HG03039 (cell line): ENCODE data around the gene PLCL2.
A peak's percentile ranks its signal among the peaks of the same experiment; 100 is the strongest.

Experiments used
- ATAC-seq: cut with Tn5 transposase; IDR thresholded peaks from one replicate; pipeline ENCODE4 v1.9.1; 2021; ENCODE audit warnings: mild to moderate bottlenecking, moderate library complexity; ENCODE audit not compliant: unreplicated experiment

Gene PLCL2

GRCh38 chr3:16912400-16913263, 27.9 kb downstream of the PLCL2 start:
- peak; percentile 89 for ATAC-seq

- peak; percentile 9 for ATAC-seq
These were observed 28.5 kb downstream of the PLCL2 start for GRCh38 chr3:16913264-16913580.

DNA sequence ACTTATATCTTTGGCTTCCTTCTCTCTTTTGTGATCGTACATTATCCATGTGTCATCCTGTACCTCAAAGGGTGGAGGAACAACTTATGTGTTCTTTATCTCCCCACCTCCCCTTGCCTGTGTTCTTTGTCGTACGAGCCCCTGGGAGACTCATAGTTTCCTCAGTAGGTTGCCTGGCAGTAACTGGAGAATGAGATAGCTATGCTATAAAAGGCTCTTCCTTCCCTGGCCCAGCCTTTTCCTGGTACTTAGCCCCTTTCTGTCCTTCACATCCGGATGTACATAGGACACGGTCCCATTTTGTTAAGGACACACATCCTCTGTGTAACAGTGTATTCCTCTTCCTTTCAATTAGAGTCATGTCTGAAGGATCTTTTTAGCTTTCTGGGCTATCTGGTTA, 32.1 kb downstream of the PLCL2 start:
- ATAC-seq: no peak

GRCh38 chr3:16917256-16917935, 32.6 kb downstream of the PLCL2 start:
- ATAC-seq: no peak

DNA sequence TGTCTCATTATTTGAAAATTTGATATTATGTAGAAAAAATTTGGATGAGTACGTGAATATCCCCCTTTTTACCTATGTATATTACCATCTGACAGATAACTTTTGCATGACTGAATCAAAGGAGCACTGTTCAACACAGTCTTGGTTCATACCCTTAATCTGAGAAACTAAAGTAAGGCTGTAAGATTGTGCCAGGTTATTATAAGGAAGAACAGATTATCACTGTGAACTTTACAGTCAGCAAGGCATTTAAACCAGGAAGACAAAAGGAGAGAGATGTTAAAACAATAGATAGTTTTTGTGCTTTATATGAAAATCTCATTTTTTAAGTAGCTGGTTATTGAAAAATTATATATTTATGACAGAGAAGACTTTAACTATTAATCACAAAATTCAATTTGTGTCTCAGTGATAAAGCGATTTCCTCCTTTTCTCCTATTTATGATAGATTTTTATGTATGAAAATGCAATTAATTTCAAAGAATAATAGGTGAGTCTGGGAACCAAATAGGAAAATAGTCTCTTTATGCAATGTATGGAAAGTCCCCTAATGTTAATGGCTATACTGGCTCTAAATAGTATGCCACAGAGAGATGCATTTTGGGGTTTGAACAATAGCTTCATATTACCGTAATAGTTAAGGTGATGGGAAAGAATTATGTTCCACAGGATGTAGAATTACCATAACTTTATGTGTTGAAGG, 33.4 kb downstream of the PLCL2 start:
- no peak for ATAC-seq

- ATAC-seq: no peak
These were observed 33.9 kb downstream of the PLCL2 start for GRCh38 chr3:16918683-16919025.

DNA sequence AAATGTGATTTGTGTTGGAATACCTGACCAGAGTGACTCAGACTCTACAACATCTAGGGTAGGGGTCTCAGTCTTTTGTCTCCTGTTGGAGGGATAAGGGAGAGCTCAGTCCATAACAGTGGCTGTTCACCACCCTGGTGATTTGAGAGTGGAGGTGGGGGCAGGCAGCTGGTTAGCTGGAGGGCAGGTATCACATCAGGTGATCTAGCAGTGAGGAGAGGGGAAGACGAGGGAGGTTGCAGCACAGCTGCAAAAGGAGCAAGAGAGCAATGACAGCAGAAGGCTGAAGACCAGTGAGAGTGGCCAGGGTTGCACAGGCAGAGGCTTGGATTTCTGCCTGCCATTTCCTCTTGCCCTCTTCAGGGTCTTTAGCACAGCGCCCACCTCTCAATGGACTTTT, 38.4 kb downstream of the PLCL2 start:
- ATAC-seq: no peak

- no peak for ATAC-seq
These were observed 42.7 kb downstream of the PLCL2 start for GRCh38 chr3:16927485-16927884.

- ATAC-seq: peak; percentile 47
These were observed 43.8 kb downstream of the PLCL2 start for GRCh38 chr3:16928386-16929132.

DNA sequence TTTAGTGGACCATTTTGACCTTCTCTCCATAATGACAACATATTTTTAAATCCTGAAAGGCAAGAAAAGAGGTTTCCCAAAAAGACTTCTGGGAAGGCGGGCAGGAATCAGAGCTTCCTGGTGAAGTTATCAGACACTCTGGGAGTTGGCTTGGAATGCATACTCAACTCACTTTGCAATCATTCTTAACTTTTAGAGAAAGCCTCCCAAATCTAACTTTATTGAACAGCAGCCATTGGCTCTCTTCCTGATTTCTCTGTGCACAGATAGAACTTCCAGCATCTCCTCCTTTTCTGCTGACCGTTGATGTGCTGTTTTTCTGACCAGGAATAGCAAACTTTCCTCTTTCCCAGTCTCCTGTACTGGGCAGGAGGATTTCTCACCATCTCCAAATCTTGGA, 44.6 kb downstream of the PLCL2 start:
- no peak for ATAC-seq

DNA sequence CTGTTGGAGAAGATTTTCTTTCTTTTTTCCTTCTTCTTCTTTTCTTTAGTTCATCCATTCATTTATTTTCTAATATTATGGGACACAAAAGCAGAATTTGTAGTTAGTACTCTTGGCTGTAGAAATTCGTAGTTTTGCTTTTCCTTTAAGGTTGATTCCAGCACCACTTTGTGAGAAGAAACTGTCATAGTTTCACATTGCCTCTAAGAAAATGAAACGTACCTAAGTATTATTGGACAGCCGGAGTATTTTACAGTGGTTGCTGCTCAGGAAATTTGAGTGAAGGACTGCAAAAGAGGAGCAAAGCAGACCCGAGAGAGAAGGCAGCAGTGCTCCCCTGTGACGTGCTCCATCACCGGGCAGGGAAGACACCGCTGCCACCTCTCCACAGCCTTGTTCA, 48.1 kb downstream of the PLCL2 start:
- ATAC-seq: no peak

DNA sequence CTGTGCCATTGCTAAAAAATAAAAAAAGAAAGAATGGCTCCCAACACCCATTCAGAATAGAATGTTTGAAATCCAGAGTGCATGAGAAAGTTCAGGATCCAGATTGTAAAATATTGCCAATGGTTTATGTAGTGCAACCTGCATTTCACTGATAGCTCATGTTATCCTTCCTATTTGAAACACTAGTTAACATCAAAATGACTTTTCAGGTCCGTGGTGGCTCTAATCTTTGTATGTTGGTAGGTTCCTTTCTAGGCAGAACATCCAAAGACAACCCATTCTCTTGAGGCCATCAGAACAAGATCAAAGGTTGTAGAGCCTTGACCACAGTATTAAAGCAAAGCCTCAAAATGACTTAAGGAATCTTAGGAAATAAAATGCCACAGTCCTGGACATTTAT, 51.0 kb downstream of the PLCL2 start:
- ATAC-seq: no peak

DNA sequence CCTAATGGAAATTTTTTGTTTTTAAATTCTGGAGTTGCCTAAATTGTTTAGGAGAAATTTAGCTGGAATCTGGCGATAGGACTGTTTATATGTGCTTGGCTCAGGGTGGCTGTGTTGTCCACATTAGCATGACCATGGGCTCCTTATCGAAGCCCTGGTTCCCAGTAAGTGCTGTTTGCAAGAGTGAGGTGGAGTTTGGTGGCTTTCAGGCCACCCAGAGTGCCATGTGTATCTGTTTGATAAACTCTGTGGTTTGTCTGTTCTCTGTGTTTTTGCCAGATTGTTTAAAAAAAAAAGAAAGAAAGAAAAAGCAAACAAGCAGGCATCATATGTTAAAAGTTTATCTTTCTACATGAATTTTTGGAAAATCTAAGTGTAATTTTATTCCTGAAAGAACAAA, 51.5 kb downstream of the PLCL2 start:
- no peak for ATAC-seq

- no peak for ATAC-seq
These were observed 52.0 kb downstream of the PLCL2 start for GRCh38 chr3:16936676-16937230.

- ATAC-seq: no peak
These were observed 52.6 kb downstream of the PLCL2 start for GRCh38 chr3:16937326-16937845.

- no peak for ATAC-seq
These were observed 56.3 kb downstream of the PLCL2 start for GRCh38 chr3:16940769-16941700.

GRCh38 chr3:16942955-16943354, 58.2 kb downstream of the PLCL2 start:
- ATAC-seq: no peak

- ATAC-seq: no peak
These were observed 59.1 kb downstream of the PLCL2 start for GRCh38 chr3:16943857-16944256.

DNA sequence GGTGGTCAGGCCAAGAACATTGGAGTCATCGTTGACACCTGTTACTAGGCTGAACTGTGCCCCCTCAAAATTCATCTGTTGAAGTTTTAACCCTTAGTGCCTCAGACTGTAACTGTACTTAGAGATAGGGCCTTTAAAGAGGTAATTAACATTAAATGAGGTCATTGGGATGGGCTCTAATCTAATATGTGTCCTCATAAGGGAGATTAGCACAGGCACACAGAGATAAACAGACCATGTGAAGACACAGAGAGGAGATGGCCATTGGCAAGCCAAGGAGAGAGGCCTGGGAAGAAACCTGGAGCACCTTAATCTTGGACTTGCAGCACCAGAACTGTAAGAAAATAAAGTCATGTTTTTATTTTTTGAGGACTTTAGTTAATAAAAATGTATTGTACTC, 59.6 kb downstream of the PLCL2 start:
- ATAC-seq: no peak

- ATAC-seq: no peak
These were observed 60.6 kb downstream of the PLCL2 start for GRCh38 chr3:16945330-16945729.
